Panc1 (cell line): ENCODE data around the gene BBIP1. TPM values are rescaled to one million over a fixed set of nuclear protein-coding genes. Genes with fewer than 3 reads are reported as not detected.

Experiments used
- ATAC-seq: fragments of 200-7000 bp; cut with Tn5 transposase; 2 replicates; pipeline ENCODE4 v1.9.1; 2020; ENCODE audit warnings: mild to moderate bottlenecking, moderate library complexity
- BruUV-seq: library from RNA; stranded (reverse); fragments of 400-500 nt; replicated peaks from 2 replicates; lab custom pipeline; 2021; lab: Mats Ljungman, UMichigan
- CTCF ChIA-PET: fragments of 300-600 bp; sonication (Branson Sonifier 250); formaldehyde crosslinking; loops from one replicate; lab custom pipeline; 2022; ENCODE audit warnings: antibody characterized with exemption; lab: Charles Lee
- POLR2A ChIA-PET: fragments of 300-600 bp; sonication (Branson Sonifier 250); formaldehyde crosslinking; loops from one replicate; lab custom pipeline; 2022; ENCODE audit warnings: antibody characterized with exemption; lab: Charles Lee
- DNase-seq: peaks from one replicate; pipeline ENCODE4 v3.0.0-alpha.2; 2010; ENCODE audit warnings: low read depth, low spot score
- H3K27ac ChIP-seq: 2 replicates; pipeline ENCODE4 v1.5.1; 2011; ENCODE audit warnings: mild to moderate bottlenecking, low read length, inconsistent platforms
- H3K27me3 ChIP-seq: fragments of 200-500 bp; sonication (Bioruptor generic); 2 replicates; pipeline ENCODE4 v1.6.0; 2014; ENCODE audit warnings: low read length, inconsistent platforms; ENCODE audit not compliant: control insufficient read depth, insufficient read depth
- H3K36me3 ChIP-seq: fragments of 200-500 bp; sonication (Bioruptor generic); 2 replicates; pipeline ENCODE4 v1.5.1; 2014; ENCODE audit warnings: inconsistent platforms, mild to moderate bottlenecking, low read length, moderate library complexity; ENCODE audit not compliant: control insufficient read depth, insufficient read depth
- H3K4me1 ChIP-seq: 2 replicates; pipeline ENCODE4 v1.5.1; 2011; ENCODE audit warnings: inconsistent platforms, mild to moderate bottlenecking, low read length, moderate library complexity; ENCODE audit not compliant: control insufficient read depth, insufficient read depth
- H3K4me3 ChIP-seq, 2 experiments: 2 replicates each; pipeline ENCODE4 v1.5.1; 2011 to 2012; ENCODE audit warnings: low read depth in 2 of 2, low read length in 2 of 2, mild to moderate bottlenecking in 2 of 2, inconsistent platforms in 1 of 2, moderate library complexity in 1 of 2
- H3K9me3 ChIP-seq: fragments of 200-500 bp; sonication (Bioruptor generic); 2 replicates; pipeline ENCODE4 v1.5.1; 2014; ENCODE audit warnings: low read depth, mild to moderate bottlenecking, inconsistent platforms, low read length, moderate library complexity; ENCODE audit not compliant: control insufficient read depth, insufficient read depth
- CTCF ChIP-seq: fragments of 450-650 bp; IDR thresholded peaks from 2 replicates; pipeline ENCODE4 v1.5.1; 2017; ENCODE audit warnings: mild to moderate bottlenecking
- POLR2AphosphoS5 ChIP-seq: IDR thresholded peaks from 2 replicates; pipeline ENCODE4 v1.6.1; 2012; ENCODE audit warnings: mild to moderate bottlenecking, low read depth, low read length, moderate library complexity
- REST ChIP-seq, 2 experiments: IDR thresholded peaks; 2 replicates each; pipeline ENCODE4 v1.6.1; 2011 to 2012; ENCODE audit warnings: low read depth in 2 of 2, control low read depth in 1 of 2, low read length in 1 of 2, mild to moderate bottlenecking in 1 of 2, moderate library complexity in 1 of 2; ENCODE audit not compliant: insufficient read depth in 1 of 2
- SIN3A ChIP-seq: IDR thresholded peaks from 2 replicates; pipeline ENCODE4 v1.6.1; 2012; ENCODE audit warnings: low read depth, mild to moderate bottlenecking, low read length, moderate library complexity, borderline replicate concordance; ENCODE audit not compliant: insufficient read depth
- TCF7L2 ChIP-seq: IDR thresholded peaks from 2 replicates; pipeline ENCODE4 v1.6.1; 2011; ENCODE audit warnings: mild to moderate bottlenecking, low read depth, low read length, inconsistent platforms
- in situ Hi-C: cut with HindIII; loops from 2 replicates; pipeline ENCODE4 v1.10.0; 2016; ENCODE audit warnings: low sequenced_read_pairs, low pct_unique_long_range_greater_than_20kb
- intact Hi-C: fragments of 100-400 bp; cut with micrococcal nuclease; formaldehyde crosslinking; loops from one replicate; pipeline ENCODE4 v1.10.0; 2022; ENCODE audit not compliant: unreplicated experiment
- total RNA-seq: library from RNA; stranded (reverse); gene quantifications from one replicate; pipeline ENCODE4 v1.2.1, GENCODE V29; 2021; ENCODE audit not compliant: unreplicated experiment

Gene BBIP1
- total RNA-seq, 1 experiment from 2014 or later, result 55.2 TPM

- DNase-seq, result no peak
- Histone ChIP-seq H3K36me3 (no peaks in the 10 kb centered on the region), H3K4me1 (0 out of 2 replicates have a peak, but pooled peaks cover 4% of the 10 kb centered on the region), H3K27ac (no peak overlapping the region), H3K4me3 (no peak overlapping the region), H3K27me3 (no peaks in the 10 kb centered on the region), H3K9me3 (no peaks in the 10 kb centered on the region)
- intact Hi-C loops (no loop called here), in situ Hi-C loops (no loop called here)
- TF ChIP-seq REST (IDR thresholded peaks at IDR 0.05; ENCODE audit: insufficient read depth in 1 of 2, low read depth in 2 of 2, low read length in 1 of 2) (no peak), TCF7L2 (no peak), POLR2AphosphoS5 (no peak), CTCF (no peak), SIN3A (no peak)
- BruUV-seq, result no TSS peak
- POLR2A ChIA-PET, result no interaction called here
- CTCF ChIA-PET, result no interaction called here
- ATAC-seq, result no peak
Measured at GRCh38 chr10:110957606-110958005, 38.6 kb upstream of the BBIP1 start.

- intact Hi-C loops, result no loop called here
- in situ Hi-C loops, result no loop called here
- CTCF ChIA-PET, result no interaction called here
Measured at GRCh38 chr10:110951381-110951780, 32.4 kb upstream of the BBIP1 start.

More at GRCh38 chr10:110951381-110951780, 32.4 kb upstream of the BBIP1 start:
- BruUV-seq, result no TSS peak
- POLR2A ChIA-PET, result no interaction called here
- Histone ChIP-seq H3K27ac (no peak overlapping the region), H3K4me1 (no peaks in the 10 kb centered on the region), H3K9me3 (no peaks in the 10 kb centered on the region), H3K4me3 (no peak overlapping the region), H3K27me3 (no peaks in the 10 kb centered on the region), H3K36me3 (no peaks in the 10 kb centered on the region)
- DNase-seq (no peak), ATAC-seq (no peak)
- TF ChIP-seq POLR2AphosphoS5, result no peak
- no peak for TF ChIP-seq TCF7L2
- no peak for TF ChIP-seq REST (IDR thresholded peaks at IDR 0.05; ENCODE audit: insufficient read depth in 1 of 2, low read depth in 2 of 2, low read length in 1 of 2)
- TF ChIP-seq CTCF, result no peak
- TF ChIP-seq SIN3A, result no peak
